Measurements from ENCODE around the gene FBXO2. TPM values are rescaled to one million over a fixed set of nuclear protein-coding genes. Genes with fewer than 3 reads are reported as not detected.

Gene FBXO2
- total RNA-seq, 1 experiment from 2014 or later: 81.1 TPM

DNA sequence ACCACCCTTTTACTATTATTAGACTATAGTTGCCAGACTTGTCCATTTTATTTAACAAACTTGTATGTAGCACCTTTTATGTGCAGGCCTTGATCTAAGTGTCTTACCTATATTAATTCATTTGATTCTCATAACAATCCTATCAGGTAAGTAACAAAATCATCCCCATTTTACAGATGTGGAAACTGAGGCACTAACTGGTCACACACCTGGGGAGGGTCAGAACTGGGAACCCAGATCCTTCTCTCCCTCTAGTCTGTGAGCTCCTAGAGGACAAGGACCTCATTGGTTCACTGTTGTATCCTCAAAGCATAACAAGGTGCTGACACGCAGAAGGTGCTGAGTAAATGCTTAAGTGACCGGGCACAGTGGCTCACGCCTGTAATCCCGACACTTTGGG, 14.9 kb downstream of the FBXO2 start (continued):
- TF ChIP-seq, protein P1, sequence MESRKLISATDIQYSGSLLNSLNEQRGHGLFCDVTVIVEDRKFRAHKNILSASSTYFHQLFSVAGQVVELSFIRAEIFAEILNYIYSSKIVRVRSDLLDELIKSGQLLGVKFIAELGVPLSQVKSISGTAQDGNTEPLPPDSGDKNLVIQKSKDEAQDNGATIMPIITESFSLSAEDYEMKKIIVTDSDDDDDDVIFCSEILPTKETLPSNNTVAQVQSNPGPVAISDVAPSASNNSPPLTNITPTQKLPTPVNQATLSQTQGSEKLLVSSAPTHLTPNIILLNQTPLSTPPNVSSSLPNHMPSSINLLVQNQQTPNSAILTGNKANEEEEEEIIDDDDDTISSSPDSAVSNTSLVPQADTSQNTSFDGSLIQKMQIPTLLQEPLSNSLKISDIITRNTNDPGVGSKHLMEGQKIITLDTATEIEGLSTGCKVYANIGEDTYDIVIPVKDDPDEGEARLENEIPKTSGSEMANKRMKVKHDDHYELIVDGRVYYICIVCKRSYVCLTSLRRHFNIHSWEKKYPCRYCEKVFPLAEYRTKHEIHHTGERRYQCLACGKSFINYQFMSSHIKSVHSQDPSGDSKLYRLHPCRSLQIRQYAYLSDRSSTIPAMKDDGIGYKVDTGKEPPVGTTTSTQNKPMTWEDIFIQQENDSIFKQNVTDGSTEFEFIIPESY (IDR thresholded peaks at IDR 0.05; ENCODE audit: extremely low read depth, insufficient replicate concordance, low read length): no peak
- TF ChIP-seq CEBPB (IDR thresholded peaks at IDR 0.05; ENCODE audit: low read depth) (no peak), YY1 (IDR thresholded peaks at IDR 0.05; ENCODE audit: extremely low read depth, insufficient replicate concordance, low read depth, low read length) (no peak), ZNF274 (IDR thresholded peaks at IDR 0.05; ENCODE audit: low read depth, low read length) (no peak)

DNA sequence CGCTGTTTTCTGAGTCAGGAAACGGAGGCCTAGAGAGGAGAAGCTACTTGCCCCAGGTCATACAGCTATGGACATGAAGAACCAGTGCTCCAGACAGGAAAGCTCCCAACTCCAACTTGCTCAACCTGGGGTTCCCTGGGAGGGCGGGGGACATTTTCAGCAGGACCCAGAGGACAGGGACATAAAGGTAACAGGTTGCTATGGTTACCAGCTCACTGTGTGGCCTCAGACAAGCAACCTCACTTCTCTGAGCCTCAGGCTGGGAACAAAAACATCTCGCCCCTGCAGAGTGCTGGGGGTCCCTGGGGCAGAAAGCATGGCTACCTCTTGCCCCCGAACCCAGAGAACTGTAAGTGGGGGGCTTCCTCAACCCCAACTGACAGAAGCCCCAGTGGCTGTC, 16.1 kb downstream of the FBXO2 start:
- no peak overlapping the region for H3K27ac ChIP-seq (ENCODE audit: low read depth, low read length)
- no peaks in the 10 kb centered on the region for H3K9me2 ChIP-seq (ENCODE audit: insufficient read depth)
- no peak for ATAC-seq
- no peaks in the 10 kb centered on the region for H3K9me3 ChIP-seq (ENCODE audit: control insufficient read depth in 1 of 2, insufficient read depth in 1 of 2, low read depth in 1 of 2, low read length in 2 of 2)
- H3K4me3 ChIP-seq (replicated peaks in 1 of 2; ENCODE audit: low read depth in 1 of 2, low read length in 2 of 2): no peak overlapping the region
- RAD21 ChIA-PET (ENCODE audit: low non-redundant PET in 1 of 2, low total read pairs in 2 of 2, uncharacterized antibody in 2 of 2, unreplicated experiment in 2 of 2): no interaction called here
- H3K9ac ChIP-seq (ENCODE audit: low read length): no peak overlapping the region
- TF ChIP-seq, protein P1 (IDR thresholded peaks at IDR 0.05; ENCODE audit: extremely low read depth, insufficient replicate concordance, low read length): no peak
- TF ChIP-seq, protein P2, sequence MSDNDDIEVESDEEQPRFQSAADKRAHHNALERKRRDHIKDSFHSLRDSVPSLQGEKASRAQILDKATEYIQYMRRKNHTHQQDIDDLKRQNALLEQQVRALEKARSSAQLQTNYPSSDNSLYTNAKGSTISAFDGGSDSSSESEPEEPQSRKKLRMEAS (IDR thresholded peaks at IDR 0.05): no peak
- TF ChIP-seq TCF7L2 (IDR thresholded peaks at IDR 0.05; ENCODE audit: borderline replicate concordance, extremely low read depth, insufficient read depth, insufficient read length) (no peak), ZFX (IDR thresholded peaks at IDR 0.05) (no peak), SRF (IDR thresholded peaks at IDR 0.05; ENCODE audit: low read depth) (no peak), EGR1 (IDR thresholded peaks at IDR 0.05; ENCODE audit: low read depth) (no peak), POLR2AphosphoS5 (IDR thresholded peaks at IDR 0.05; ENCODE audit: low read depth, low read length) (no peak), SP1 (IDR thresholded peaks at IDR 0.05; ENCODE audit: low read depth) (no peak), RAD21 (IDR thresholded peaks at IDR 0.05; ENCODE audit: low read depth) (no peak), ELF1 (IDR thresholded peaks at IDR 0.05; ENCODE audit: borderline replicate concordance, low read depth) (no peak), CBX3 (IDR thresholded peaks at IDR 0.05; ENCODE audit: low read depth) (no peak)
- DNase-seq (ENCODE audit: low read depth, low spot score): no peak
- H3K4me1 ChIP-seq (ENCODE audit: control insufficient read depth in 1 of 2, insufficient read depth in 2 of 2, low read length in 2 of 2): no peaks in the 10 kb centered on the region
- BruUV-seq (replicated peaks): no TSS peak
- CTCF ChIA-PET: interaction anchor here (1.4 to 1.5 kb wide), 2 partner anchors 375 to 600 kb away, joined by 3 to 6 read pairs; partner anchors contain the start of gene MTOR
- no peak overlapping the region for H3K4me2 ChIP-seq (ENCODE audit: low read length)
- H4K20me1 ChIP-seq (ENCODE audit: insufficient read depth): no peaks in the 10 kb centered on the region
- H3K27me3 ChIP-seq (ENCODE audit: insufficient read depth, low read length): peaks cover 20% of the 10 kb centered on the region
- no peaks in the 10 kb centered on the region for H3K36me3 ChIP-seq (ENCODE audit: control insufficient read depth in 1 of 2, insufficient read depth in 2 of 2, low read length in 2 of 2)
- POLR2A ChIA-PET: no interaction called here
- intact Hi-C loops (cut with micrococcal nuclease): no loop called here
- no peak overlapping the region for H2AFZ ChIP-seq (ENCODE audit: low read depth, low read length, poor library complexity, severe bottlenecking)
- no peaks in the 10 kb centered on the region for H3K79me2 ChIP-seq (ENCODE audit: insufficient read depth, low read length)
